Measurements from ENCODE around the gene HOXA10.
A peak's percentile ranks its signal among the peaks of the same experiment; 100 is the strongest.

Gene HOXA10

DNA sequence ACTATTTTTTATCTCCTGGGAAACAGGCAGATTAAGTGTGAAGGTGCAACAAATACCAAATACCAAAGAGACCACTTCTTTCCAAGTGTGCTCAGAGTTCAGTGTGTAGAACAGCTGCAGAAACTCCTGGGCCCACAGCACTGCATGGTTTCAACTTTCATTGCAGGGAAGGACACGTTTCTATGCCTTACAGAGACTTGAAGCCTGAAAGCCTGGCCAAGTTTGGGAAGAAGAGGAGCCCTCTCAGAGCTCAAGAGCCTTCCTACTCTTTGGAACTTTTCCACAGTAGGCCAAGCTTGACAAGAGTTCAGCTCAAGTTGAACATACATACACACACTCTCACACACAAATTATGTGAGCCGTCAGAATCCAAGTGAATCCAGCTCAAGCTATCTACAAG lies 46.1 kb downstream of the HOXA10 start:
- peak; percentile 54 for DNase-seq

DNA sequence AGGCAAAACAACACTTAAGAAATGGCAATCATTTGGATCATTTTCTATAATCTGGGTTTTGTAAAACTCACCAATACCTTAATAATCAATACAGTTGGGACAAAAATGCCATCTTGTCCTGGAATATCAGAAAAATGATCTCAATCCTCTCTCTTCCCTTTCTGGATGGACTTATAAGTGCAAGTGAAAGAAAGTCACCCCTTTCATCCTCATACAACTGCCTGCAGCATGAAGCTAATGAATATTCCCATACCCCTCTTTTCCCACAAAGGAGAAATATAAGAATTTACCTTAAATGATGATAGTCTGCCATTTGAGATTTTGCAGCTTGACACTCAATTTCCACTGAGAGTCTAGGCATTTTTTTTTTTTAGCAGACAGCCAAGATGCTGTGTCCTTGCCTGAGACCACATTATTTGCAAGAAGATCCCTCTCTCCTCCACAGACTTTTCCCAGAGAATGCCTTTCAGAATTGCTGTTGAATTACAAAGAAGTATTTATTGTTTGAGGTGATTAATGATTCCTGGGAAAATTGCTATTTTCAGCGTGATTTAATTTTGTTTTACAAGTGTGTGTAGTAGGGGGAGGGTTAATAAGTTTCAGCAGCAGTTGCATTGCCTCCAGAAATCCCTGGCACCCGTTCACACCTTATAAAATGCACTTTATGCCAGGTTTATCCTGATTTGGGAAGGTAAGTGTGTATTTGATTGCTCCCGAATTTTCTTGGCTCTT lies 47.4 kb downstream of the HOXA10 start:
- no peak for DNase-seq

DNA sequence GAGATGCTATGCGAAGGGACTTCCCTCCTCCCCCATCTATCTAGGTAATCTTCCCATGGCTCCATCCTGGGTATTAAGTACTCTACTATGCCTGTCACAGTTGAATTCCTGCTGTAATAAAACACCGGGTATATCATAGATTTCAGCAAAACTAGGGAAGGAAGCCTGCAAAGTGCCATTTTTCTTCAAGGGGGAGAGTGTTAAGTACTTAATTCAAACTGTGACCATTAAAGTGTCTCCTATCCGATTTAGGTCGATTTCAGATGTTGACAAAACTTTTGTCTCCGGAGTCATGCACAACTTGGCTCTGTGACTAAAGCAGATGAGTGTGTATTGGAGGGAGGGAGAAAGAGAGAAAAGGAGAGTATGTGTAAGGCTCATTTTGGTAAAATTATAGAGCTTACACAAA lies 48.1 kb downstream of the HOXA10 start:
- DNase-seq: peak; percentile 9

DNA sequence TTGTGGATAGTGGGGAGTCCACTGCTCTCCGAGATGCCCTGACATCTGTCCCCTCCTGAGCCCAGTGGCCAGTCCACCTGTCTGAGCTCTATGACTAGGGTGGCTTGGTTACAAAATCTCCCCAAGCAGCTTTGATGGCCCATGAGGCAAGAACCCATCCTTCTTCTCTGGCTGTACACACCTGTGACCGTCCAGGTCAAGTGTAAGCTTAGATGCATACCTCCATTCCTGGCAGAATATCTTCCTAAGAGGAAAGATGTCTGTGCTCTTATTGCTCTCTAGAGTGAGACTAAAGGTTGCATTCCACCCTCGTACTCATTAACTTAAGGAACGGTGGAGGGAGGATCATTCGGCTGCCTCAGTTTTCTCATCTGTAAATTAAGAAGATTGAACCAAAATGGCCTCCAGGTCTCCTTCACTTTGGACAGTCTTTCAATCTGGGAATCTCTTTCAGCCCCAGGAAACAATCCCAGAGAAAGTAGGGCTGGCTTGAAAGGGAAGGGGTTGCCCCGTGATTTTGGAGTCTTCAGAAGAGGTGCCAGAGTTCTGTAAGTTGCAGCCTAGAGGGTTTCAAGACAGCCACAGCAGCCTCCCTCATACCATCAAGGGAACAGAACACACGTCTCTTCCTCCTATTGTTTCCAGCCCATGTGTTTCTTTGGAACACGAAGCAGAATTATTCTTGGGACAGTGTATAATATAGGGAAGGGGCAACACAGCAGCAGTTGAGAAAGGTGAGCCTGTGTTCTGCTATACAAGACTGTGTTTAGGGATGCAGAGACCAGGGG lies 49.0 kb downstream of the HOXA10 start:
- peak; percentile 39 for DNase-seq

DNA sequence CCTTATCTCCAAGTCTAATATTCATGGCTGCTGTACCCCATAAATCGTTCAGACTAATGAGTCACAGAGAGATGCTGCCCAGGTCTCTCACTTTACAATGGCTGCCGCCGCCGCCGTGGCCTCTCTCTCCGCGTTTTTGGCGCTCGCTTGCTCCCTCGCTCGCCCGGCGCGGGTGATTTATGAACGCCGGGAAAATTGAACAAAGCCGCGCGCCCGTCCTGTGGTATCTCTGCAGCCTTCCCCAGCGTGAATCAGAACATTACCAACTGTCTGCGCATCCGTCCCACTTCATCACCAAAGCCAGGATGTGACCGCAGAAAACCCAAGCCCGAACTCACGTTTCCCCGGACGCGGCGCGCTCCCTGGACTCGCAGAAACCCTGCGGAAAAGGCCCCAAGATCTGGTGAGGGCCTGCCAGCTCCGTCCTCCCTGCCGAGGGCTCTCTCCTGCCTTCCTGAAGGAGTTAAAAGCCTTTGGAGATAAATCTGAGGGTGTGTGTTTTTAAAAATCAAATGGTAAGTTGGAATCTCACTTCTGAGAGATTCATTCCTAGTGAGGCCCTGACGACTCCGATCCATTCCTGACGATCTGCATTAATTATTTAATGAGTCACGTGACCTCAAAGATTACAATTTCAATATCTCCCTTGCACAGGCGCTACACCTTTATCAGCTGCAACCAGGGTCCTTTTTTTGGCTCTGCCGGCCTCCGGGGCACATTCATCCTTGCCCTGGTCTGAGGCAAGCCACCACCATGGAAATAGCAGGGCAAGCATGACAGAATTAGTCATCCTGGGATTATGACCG lies 49.8 kb downstream of the HOXA10 start:
- peak; percentile 40 for DNase-seq

DNA sequence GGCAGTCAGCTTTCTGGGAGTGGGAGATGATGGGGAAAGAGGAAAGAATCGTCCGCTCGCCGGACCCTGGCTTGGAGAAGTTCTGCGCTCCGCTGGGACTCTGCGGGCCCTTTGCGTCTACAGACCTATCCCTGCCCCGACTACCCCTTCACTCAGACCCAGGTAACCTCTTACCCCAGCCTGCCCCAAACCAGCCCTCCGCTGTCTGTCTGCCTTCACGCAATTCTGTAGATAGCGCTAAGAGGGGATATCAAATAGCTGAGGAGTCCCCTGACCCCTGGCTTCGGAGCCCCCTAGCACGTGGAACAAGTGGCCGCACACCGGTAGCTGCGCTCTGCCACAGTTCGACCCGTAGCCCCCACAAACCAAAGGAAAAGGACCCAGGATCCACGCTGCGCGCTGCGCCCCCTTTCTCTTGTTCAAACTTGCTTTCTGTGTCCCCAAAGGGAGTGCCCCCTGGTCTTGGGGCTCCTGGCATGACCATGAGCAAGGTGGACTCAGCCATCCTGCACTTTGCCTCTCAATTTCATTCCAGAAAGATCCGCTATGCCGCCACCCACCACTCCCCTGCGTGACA lies 50.6 kb downstream of the HOXA10 start:
- peak; percentile 16 for DNase-seq

DNA sequence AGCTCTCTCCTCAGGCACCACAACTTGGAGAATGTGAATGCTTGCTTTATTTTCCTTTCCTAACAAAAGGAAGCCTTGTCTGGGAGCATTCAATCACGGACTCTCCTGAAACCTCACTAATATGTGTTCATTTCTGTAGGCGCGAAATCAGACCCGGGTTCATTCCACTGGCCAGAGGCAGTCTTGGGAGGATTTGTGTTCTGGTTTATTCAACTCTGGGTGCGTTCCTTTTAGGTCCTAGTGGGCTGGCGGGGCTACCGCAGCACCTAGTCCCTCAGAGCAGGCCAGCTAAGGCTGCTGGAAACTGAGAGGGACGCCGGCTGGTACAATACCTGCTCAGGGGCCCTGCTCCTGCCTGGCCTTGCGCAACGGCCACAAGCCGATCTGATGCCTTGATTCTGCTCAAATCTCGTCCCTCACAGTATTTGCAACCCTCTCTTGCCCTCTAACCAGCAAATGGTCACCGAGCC lies 51.1 kb downstream of the HOXA10 start:
- DNase-seq: peak; percentile 35

DNA sequence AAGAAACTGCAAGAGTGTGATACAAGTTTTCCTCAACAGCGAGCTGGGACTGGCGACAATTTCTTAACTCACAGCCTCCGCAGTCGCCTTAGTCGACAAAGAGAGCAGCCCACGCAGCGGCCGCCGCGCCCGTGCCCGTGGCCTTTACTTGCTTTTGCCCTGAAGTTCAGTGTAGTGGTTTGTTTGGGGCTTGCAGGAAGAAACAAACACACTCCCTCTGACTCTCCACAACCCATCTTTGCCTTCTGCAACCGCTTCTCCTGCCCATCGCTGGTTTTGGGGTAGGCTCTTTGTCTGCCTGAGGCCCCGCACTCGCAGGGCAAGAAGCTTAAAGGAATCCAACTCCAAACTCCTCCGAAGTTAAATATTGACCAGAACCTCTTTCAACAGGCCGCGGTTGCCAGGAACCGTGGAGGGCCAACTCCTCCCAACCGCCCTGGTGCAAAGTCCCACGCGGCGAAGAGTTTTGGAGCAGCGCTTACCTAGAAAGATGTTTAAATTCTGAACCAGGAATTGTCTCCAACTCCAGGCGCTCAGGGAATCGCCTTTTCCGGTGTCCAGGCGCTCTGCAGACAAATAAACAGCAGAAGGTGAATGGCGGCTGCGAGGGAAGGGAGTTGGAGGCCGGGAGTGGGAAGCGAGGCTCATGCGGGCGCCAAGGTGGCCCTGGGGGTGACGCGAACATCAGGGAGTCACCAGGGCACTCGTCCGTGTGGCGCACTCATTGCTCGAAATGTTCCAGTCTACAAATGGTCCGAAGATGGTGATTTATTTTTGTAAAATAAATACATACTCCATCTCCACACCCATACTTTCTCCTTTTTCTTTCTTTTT lies 51.8 kb downstream of the HOXA10 start:
- peak; percentile 44 for DNase-seq

DNA sequence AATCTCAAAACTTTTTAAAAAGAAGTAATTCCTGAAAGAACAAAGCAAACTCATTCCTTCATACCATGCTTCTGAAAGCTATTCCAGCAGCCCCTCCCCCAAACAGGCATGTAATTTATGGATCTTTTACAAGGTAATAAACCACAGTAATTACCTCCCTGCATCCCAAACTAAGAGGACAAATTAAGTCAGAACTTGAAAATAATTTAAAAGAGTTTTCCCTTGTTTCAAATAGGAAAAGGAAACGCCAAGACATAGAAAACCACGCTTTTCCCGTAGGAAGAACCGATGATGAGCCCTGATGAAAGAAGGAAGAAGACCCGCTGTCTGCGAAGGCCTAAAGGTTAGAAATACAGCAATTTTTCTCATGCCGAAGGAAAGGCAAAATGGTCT lies 52.4 kb downstream of the HOXA10 start:
- no peak for DNase-seq
